ENCODE measurements around the gene TRMT112. TPM values are rescaled to one million over a fixed set of nuclear protein-coding genes. Genes with fewer than 3 reads are reported as not detected.

Gene TRMT112
- total and polyA plus RNA-seq, 2 of the 8 experiments (the other 6 are each of a cell fraction or from before 2014, with no cell fraction given) = 300 to 650 TPM

DNA sequence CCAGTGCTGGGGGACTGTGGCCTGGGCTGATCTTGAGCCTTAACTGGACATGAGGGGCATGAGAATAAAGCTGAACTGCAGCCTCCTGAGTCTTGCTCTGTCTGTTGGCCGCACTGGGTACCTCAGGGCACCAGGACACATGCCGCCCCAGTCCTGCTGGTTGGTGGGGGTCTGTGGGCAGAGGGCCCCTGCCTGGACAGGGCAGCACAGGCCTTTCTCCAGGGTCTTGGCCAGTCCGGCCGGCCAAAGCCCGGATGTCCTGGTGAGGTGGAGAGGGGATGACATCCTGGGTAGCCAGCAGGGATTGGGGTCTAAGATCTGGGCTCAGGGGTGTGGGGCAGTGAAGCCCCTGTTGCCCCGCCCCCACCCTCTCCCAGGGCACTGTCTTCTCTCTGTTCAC is 40.1 kb upstream of the TRMT112 start (continued):
- TF ChIP-seq USF2 (IDR thresholded peaks at IDR 0.05; ENCODE audit: low read length) = no peak
- no peak for TF ChIP-seq POU5F1 (IDR thresholded peaks at IDR 0.05; ENCODE audit: low read depth, low read length)
- no peak for TF ChIP-seq ATF2 (IDR thresholded peaks at IDR 0.05; ENCODE audit: low read length)
